H1 (cell line): ENCODE results near the gene BOD1L2. TPM values are rescaled to one million over a fixed set of nuclear protein-coding genes. Genes with fewer than 3 reads are reported as not detected.

ENCODE experiments used
- JUND ChIP-seq: IDR thresholded peaks from 2 replicates; pipeline ENCODE4 v1.6.1; 2011; ENCODE audit warnings: mild to moderate bottlenecking, improper control_type of control experiment, low read length
- PHF8 ChIP-seq: fragments of 200-600 bp; sonication (generic); conservative IDR thresholded peaks from 2 replicates; pipeline ENCODE4 v1.7.1; 2012; ENCODE audit warnings: low read depth, mild to moderate bottlenecking, inconsistent platforms, low read length, moderate library complexity
- RXRA ChIP-seq: IDR thresholded peaks from 2 replicates; pipeline ENCODE4 v1.6.1; 2011; ENCODE audit warnings: low read depth, mild to moderate bottlenecking, low read length, moderate library complexity; ENCODE audit not compliant: insufficient read depth
- polyA plus RNA-seq, 7 experiments: library from polyadenylated mRNA; depleted of rRNA in 3 of 7; stranded (reverse) in 5 of 7; unstranded in 2 of 7; fragments of >200 nt in 5 of 7; fragments of 200-250 nt in 2 of 7; gene quantifications; 1 replicate in 5 of 7; 2 replicates in 1 of 7; 4 replicates in 1 of 7; pipeline versions ENCODE4 v1.2.1 to v1.2.3, GENCODE V29; 2011 to 2013; ENCODE audit warnings: missing spikeins in 2 of 7, mixed read lengths in 2 of 7
- total RNA-seq: library from RNA; stranded (reverse); fragmentation: NEBNext Ultra II Directional; extraction: Animal tissue kit (Norgen Biotek cat#: 25700); gene quantifications from 2 replicates; pipeline ENCODE4 v1.2.1, GENCODE V29; 2021
- TF ChIP-seq, protein P1 (sequence below): fragments of 300-600 bp; sonication (generic); IDR thresholded peaks from 2 replicates; pipeline ENCODE4 v1.7.1; 2012; ENCODE audit warnings: low read length, moderate library complexity, mild to moderate bottlenecking, inconsistent platforms; ENCODE audit not compliant: insufficient replicate concordance

BOD1L2 gene
- total and polyA plus RNA-seq, 2 of the 8 experiments (the other 6 are each of a cell fraction or from before 2014, with no cell fraction given) = not detected

DNA sequence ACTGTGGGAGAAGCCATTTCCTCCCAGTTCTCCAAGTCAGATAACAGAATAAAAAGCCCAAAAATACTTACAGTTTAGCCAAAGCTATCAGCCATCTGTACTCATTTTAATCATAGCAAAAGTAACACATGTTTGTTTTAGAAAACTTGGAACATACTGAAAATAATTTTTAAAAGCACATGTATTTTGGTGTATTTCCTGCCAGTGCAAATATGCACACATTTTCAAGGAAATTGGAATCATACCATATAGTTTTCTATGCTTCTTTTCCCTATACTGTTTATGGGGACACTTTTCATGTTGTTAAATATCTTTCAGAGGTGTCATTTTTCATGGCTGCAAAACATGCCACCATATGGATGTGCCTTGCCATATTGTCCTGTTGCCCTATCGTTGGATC is 51.2 kb downstream of the BOD1L2 start (continued):
- TF ChIP-seq, protein P1, sequence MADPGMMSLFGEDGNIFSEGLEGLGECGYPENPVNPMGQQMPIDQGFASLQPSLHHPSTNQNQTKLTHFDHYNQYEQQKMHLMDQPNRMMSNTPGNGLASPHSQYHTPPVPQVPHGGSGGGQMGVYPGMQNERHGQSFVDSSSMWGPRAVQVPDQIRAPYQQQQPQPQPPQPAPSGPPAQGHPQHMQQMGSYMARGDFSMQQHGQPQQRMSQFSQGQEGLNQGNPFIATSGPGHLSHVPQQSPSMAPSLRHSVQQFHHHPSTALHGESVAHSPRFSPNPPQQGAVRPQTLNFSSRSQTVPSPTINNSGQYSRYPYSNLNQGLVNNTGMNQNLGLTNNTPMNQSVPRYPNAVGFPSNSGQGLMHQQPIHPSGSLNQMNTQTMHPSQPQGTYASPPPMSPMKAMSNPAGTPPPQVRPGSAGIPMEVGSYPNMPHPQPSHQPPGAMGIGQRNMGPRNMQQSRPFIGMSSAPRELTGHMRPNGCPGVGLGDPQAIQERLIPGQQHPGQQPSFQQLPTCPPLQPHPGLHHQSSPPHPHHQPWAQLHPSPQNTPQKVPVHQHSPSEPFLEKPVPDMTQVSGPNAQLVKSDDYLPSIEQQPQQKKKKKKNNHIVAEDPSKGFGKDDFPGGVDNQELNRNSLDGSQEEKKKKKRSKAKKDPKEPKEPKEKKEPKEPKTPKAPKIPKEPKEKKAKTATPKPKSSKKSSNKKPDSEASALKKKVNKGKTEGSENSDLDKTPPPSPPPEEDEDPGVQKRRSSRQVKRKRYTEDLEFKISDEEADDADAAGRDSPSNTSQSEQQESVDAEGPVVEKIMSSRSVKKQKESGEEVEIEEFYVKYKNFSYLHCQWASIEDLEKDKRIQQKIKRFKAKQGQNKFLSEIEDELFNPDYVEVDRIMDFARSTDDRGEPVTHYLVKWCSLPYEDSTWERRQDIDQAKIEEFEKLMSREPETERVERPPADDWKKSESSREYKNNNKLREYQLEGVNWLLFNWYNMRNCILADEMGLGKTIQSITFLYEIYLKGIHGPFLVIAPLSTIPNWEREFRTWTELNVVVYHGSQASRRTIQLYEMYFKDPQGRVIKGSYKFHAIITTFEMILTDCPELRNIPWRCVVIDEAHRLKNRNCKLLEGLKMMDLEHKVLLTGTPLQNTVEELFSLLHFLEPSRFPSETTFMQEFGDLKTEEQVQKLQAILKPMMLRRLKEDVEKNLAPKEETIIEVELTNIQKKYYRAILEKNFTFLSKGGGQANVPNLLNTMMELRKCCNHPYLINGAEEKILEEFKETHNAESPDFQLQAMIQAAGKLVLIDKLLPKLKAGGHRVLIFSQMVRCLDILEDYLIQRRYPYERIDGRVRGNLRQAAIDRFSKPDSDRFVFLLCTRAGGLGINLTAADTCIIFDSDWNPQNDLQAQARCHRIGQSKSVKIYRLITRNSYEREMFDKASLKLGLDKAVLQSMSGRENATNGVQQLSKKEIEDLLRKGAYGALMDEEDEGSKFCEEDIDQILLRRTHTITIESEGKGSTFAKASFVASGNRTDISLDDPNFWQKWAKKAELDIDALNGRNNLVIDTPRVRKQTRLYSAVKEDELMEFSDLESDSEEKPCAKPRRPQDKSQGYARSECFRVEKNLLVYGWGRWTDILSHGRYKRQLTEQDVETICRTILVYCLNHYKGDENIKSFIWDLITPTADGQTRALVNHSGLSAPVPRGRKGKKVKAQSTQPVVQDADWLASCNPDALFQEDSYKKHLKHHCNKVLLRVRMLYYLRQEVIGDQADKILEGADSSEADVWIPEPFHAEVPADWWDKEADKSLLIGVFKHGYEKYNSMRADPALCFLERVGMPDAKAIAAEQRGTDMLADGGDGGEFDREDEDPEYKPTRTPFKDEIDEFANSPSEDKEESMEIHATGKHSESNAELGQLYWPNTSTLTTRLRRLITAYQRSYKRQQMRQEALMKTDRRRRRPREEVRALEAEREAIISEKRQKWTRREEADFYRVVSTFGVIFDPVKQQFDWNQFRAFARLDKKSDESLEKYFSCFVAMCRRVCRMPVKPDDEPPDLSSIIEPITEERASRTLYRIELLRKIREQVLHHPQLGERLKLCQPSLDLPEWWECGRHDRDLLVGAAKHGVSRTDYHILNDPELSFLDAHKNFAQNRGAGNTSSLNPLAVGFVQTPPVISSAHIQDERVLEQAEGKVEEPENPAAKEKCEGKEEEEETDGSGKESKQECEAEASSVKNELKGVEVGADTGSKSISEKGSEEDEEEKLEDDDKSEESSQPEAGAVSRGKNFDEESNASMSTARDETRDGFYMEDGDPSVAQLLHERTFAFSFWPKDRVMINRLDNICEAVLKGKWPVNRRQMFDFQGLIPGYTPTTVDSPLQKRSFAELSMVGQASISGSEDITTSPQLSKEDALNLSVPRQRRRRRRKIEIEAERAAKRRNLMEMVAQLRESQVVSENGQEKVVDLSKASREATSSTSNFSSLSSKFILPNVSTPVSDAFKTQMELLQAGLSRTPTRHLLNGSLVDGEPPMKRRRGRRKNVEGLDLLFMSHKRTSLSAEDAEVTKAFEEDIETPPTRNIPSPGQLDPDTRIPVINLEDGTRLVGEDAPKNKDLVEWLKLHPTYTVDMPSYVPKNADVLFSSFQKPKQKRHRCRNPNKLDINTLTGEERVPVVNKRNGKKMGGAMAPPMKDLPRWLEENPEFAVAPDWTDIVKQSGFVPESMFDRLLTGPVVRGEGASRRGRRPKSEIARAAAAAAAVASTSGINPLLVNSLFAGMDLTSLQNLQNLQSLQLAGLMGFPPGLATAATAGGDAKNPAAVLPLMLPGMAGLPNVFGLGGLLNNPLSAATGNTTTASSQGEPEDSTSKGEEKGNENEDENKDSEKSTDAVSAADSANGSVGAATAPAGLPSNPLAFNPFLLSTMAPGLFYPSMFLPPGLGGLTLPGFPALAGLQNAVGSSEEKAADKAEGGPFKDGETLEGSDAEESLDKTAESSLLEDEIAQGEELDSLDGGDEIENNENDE = no peak
- TF ChIP-seq JUND (no peak), RXRA (no peak), PHF8 (no peak)
